ENCODE data around the gene INPP5B.

DNA sequence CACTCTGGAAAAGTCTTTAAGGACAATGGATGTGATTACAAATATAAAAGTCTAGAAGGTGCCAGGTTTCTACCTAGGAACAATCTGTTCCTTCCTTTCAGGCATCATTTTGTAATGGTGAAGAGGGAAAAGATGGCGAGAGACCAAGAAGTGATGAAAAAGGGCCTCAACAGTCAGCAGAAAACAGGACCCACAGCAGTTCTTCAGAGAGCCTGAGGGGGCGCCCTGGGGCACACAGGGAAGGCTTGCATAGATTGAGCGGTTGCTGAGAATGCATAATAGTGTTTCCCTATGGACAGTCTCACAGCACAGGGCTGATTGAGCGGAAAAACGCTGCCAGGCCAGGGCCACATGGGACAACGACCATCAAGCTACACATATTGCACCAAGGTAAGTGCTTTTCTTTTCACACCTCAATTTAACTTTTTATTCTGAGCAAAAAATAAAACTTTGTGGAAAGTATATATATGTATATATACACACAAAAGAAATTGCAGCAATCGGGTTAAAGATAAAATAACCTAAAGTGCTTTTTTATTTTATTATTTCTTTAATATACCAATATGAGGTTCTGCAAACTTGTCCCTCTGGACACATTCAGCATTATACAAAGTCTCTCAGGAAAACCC is 135.7 kb downstream of the INPP5B start:
- TF ChIP-seq POLR2A (IDR thresholded peaks at IDR 0.05) = no peak
- TF ChIP-seq, protein P1, sequence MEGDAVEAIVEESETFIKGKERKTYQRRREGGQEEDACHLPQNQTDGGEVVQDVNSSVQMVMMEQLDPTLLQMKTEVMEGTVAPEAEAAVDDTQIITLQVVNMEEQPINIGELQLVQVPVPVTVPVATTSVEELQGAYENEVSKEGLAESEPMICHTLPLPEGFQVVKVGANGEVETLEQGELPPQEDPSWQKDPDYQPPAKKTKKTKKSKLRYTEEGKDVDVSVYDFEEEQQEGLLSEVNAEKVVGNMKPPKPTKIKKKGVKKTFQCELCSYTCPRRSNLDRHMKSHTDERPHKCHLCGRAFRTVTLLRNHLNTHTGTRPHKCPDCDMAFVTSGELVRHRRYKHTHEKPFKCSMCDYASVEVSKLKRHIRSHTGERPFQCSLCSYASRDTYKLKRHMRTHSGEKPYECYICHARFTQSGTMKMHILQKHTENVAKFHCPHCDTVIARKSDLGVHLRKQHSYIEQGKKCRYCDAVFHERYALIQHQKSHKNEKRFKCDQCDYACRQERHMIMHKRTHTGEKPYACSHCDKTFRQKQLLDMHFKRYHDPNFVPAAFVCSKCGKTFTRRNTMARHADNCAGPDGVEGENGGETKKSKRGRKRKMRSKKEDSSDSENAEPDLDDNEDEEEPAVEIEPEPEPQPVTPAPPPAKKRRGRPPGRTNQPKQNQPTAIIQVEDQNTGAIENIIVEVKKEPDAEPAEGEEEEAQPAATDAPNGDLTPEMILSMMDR (IDR thresholded peaks at IDR 0.05) = peak in 3 of 4 experiments; percentile 39 to 53 (median 53)
